HEK293 (cell line): ENCODE measurements around the gene TMF1.
A peak's percentile ranks its signal among the peaks of the same experiment; 100 is the strongest.

Experiments
- GLIS1 ChIP-seq: fragments of 450-650 bp; formaldehyde crosslinking; IDR thresholded peaks from 2 replicates; pipeline ENCODE4 v1.5.1; 2016; ENCODE audit warnings: missing biosample characterization, missing genetic modification characterization
- KLF16 ChIP-seq: fragments of 450-650 bp; formaldehyde crosslinking; IDR thresholded peaks from 2 replicates; pipeline ENCODE4 v1.5.1; 2017; ENCODE audit warnings: missing biosample characterization, missing genetic modification characterization
- MEIS1 ChIP-seq: sonication (generic); formaldehyde crosslinking; IDR thresholded peaks from 2 replicates; pipeline ENCODE4 v1.8.1; 2022; ENCODE audit warnings: missing genetic modification reagents, mild to moderate bottlenecking, borderline replicate concordance
- SALL2 ChIP-seq: fragments of 450-650 bp; formaldehyde crosslinking; IDR thresholded peaks from 2 replicates; pipeline ENCODE4 v1.5.0; 2017; ENCODE audit warnings: missing biosample characterization, mild to moderate bottlenecking, missing genetic modification characterization, borderline replicate concordance
- SETDB1 ChIP-seq: IDR thresholded peaks from one replicate; pipeline ENCODE4 v1.6.1; 2017; ENCODE audit warnings: mild to moderate bottlenecking, low read length, moderate library complexity, mixed read lengths; ENCODE audit not compliant: insufficient read length
- ZBTB20 ChIP-seq: fragments of 450-650 bp; formaldehyde crosslinking; IDR thresholded peaks from 2 replicates; pipeline ENCODE4 v1.5.1; 2016; ENCODE audit warnings: missing biosample characterization, missing genetic modification characterization
- ZNF138 ChIP-seq: fragments of 450-650 bp; formaldehyde crosslinking; IDR thresholded peaks from 2 replicates; pipeline ENCODE4 v1.5.1; 2016; ENCODE audit warnings: missing biosample characterization, missing genetic modification characterization, borderline replicate concordance
- ZNF140 ChIP-seq: fragments of 450-650 bp; formaldehyde crosslinking; IDR thresholded peaks from 2 replicates; pipeline ENCODE4 v1.5.1; 2016; ENCODE audit warnings: missing biosample characterization, missing genetic modification characterization
- ZNF274 ChIP-seq, 2 experiments: fragments of 200-500 bp in 1 of 2; fragments of 450-650 bp in 1 of 2; sonication (Bioruptor generic) in 1 of 2; formaldehyde crosslinking in 1 of 2; IDR thresholded peaks; 2 replicates each; pipeline versions ENCODE4 v1.5.1 to v1.6.1; 2014 to 2016; ENCODE audit warnings: borderline replicate concordance in 1 of 2, inconsistent platforms in 1 of 2, low read length in 1 of 2, missing biosample characterization in 1 of 2, missing genetic modification characterization in 1 of 2
- ZNF292 ChIP-seq: fragments of 450-650 bp; formaldehyde crosslinking; IDR thresholded peaks from 2 replicates; pipeline ENCODE4 v1.5.1; 2016; ENCODE audit warnings: low read depth, missing biosample characterization, missing genetic modification characterization, borderline replicate concordance
- ZNF302 ChIP-seq: fragments of 450-650 bp; formaldehyde crosslinking; IDR thresholded peaks from 2 replicates; pipeline ENCODE4 v1.5.1; 2016; ENCODE audit warnings: missing biosample characterization, missing genetic modification characterization, low read depth
- ZNF354C ChIP-seq: fragments of 450-650 bp; formaldehyde crosslinking; IDR thresholded peaks from 2 replicates; pipeline ENCODE4 v1.5.1; 2016; ENCODE audit warnings: missing biosample characterization, missing genetic modification characterization, low read depth, borderline replicate concordance
- ZNF548 ChIP-seq: fragments of 450-650 bp; formaldehyde crosslinking; IDR thresholded peaks from 2 replicates; pipeline ENCODE4 v1.5.1; 2016; ENCODE audit warnings: missing biosample characterization, missing genetic modification characterization
- ZNF610 ChIP-seq: fragments of 450-650 bp; formaldehyde crosslinking; IDR thresholded peaks from 2 replicates; pipeline ENCODE4 v1.5.1; 2016; ENCODE audit warnings: missing biosample characterization, missing genetic modification characterization, borderline replicate concordance
- ZNF677 ChIP-seq: fragments of 450-650 bp; IDR thresholded peaks from 2 replicates; pipeline ENCODE4 v1.5.0; 2018; ENCODE audit warnings: missing biosample characterization, mild to moderate bottlenecking, missing genetic modification characterization, moderate library complexity
- ZNF785 ChIP-seq: fragments of 450-650 bp; formaldehyde crosslinking; IDR thresholded peaks from 2 replicates; pipeline ENCODE4 v1.5.1; 2016; ENCODE audit warnings: missing biosample characterization, missing genetic modification characterization
- ZNF837 ChIP-seq: fragments of 450-650 bp; formaldehyde crosslinking; IDR thresholded peaks from 2 replicates; pipeline ENCODE4 v1.5.1; 2016; ENCODE audit warnings: missing biosample characterization, missing genetic modification characterization
- ZNF843 ChIP-seq: fragments of 450-650 bp; formaldehyde crosslinking; IDR thresholded peaks from 2 replicates; pipeline ENCODE4 v1.5.1; 2016; ENCODE audit warnings: missing biosample characterization, missing genetic modification characterization
- TF ChIP-seq, protein P1 (sequence below): fragments of 450-650 bp; formaldehyde crosslinking; IDR thresholded peaks from 2 replicates; pipeline ENCODE4 v1.5.1; 2017; ENCODE audit warnings: missing biosample characterization, missing genetic modification characterization
- TF ChIP-seq, protein P2 (sequence below): fragments of 450-650 bp; formaldehyde crosslinking; IDR thresholded peaks from 2 replicates; pipeline ENCODE4 v1.5.1; 2016; ENCODE audit warnings: missing biosample characterization, missing genetic modification characterization, borderline replicate concordance
- TF ChIP-seq, protein P3 (sequence below): fragments of 450-650 bp; formaldehyde crosslinking; IDR thresholded peaks from 2 replicates; pipeline ENCODE4 v1.5.1; 2016; ENCODE audit warnings: missing biosample characterization, missing genetic modification characterization
- TF ChIP-seq, protein P4 (sequence below): fragments of 450-650 bp; formaldehyde crosslinking; IDR thresholded peaks from 2 replicates; pipeline ENCODE4 v1.5.1; 2016; ENCODE audit warnings: missing biosample characterization, missing genetic modification characterization, borderline replicate concordance
- TF ChIP-seq, protein P5 (sequence below): fragments of 450-650 bp; formaldehyde crosslinking; IDR thresholded peaks from 2 replicates; pipeline ENCODE4 v1.5.1; 2016; ENCODE audit warnings: missing biosample characterization, missing genetic modification characterization, low read depth

Gene TMF1

DNA sequence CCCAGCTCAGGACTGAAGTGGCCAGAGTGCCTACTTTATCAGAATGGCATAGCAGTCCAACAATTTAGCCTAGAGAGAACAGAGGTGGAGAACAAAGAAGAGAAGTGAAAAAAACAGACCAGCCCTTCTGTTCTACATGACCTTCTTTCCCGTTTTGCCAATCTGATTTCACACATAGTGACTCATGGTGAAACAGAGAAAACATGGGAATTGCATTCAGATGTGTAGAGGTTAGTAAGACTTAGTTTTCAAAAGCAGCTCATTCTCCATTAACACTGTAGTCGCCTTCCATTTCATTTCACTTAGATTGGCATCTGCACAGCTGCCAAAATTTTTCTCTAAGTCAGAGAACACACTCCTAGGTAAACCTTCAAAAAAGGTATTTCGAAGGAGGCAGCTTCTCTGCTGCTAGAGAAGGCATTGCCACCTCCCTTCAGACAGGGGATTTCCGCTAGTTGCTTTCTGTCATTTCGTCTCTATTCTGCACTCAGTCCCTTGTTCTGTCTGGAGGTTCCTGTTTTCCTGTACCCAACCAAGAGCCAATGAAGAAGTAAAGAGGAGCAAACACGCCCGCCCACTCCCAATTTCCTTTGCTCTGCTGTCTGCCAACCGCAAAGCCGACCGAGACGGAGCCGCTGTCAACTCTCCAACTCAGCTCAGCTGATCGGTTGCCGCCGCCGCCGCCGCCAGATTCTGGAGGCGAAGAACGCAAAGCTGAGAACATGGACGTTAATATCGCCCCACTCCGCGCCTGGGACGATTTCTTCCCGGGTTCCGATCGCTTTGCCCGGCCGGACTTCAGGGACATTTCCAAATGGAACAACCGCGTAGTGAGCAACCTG is 32.4 kb upstream of the TMF1 start, which contains the start of gene ARL6IP5 (continued):
- TF ChIP-seq, protein P1, sequence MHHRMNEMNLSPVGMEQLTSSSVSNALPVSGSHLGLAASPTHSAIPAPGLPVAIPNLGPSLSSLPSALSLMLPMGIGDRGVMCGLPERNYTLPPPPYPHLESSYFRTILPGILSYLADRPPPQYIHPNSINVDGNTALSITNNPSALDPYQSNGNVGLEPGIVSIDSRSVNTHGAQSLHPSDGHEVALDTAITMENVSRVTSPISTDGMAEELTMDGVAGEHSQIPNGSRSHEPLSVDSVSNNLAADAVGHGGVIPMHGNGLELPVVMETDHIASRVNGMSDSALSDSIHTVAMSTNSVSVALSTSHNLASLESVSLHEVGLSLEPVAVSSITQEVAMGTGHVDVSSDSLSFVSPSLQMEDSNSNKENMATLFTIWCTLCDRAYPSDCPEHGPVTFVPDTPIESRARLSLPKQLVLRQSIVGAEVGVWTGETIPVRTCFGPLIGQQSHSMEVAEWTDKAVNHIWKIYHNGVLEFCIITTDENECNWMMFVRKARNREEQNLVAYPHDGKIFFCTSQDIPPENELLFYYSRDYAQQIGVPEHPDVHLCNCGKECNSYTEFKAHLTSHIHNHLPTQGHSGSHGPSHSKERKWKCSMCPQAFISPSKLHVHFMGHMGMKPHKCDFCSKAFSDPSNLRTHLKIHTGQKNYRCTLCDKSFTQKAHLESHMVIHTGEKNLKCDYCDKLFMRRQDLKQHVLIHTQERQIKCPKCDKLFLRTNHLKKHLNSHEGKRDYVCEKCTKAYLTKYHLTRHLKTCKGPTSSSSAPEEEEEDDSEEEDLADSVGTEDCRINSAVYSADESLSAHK (tag by site-specific recombination): no peak
- TF ChIP-seq, protein P2, sequence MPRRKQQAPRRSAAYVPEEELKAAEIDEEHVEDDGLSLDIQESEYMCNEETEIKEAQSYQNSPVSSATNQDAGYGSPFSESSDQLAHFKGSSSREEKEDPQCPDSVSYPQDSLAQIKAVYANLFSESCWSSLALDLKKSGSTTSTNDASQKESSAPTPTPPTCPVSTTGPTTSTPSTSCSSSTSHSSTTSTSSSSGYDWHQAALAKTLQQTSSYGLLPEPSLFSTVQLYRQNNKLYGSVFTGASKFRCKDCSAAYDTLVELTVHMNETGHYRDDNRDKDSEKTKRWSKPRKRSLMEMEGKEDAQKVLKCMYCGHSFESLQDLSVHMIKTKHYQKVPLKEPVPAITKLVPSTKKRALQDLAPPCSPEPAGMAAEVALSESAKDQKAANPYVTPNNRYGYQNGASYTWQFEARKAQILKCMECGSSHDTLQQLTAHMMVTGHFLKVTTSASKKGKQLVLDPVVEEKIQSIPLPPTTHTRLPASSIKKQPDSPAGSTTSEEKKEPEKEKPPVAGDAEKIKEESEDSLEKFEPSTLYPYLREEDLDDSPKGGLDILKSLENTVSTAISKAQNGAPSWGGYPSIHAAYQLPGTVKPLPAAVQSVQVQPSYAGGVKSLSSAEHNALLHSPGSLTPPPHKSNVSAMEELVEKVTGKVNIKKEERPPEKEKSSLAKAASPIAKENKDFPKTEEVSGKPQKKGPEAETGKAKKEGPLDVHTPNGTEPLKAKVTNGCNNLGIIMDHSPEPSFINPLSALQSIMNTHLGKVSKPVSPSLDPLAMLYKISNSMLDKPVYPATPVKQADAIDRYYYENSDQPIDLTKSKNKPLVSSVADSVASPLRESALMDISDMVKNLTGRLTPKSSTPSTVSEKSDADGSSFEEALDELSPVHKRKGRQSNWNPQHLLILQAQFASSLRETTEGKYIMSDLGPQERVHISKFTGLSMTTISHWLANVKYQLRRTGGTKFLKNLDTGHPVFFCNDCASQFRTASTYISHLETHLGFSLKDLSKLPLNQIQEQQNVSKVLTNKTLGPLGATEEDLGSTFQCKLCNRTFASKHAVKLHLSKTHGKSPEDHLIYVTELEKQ (tag by site-specific recombination): no peak
- TF ChIP-seq, protein P3, sequence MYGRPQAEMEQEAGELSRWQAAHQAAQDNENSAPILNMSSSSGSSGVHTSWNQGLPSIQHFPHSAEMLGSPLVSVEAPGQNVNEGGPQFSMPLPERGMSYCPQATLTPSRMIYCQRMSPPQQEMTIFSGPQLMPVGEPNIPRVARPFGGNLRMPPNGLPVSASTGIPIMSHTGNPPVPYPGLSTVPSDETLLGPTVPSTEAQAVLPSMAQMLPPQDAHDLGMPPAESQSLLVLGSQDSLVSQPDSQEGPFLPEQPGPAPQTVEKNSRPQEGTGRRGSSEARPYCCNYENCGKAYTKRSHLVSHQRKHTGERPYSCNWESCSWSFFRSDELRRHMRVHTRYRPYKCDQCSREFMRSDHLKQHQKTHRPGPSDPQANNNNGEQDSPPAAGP (tag by site-specific recombination): no peak
- TF ChIP-seq ZNF548 (no peak), ZNF785 (tag by site-specific recombination) (no peak), ZNF837 (tag by site-specific recombination) (no peak), ZNF274 (IDR thresholded peaks at IDR 0.05; ENCODE audit: low read length) (no peak), ZNF274 (tag by site-specific recombination; IDR thresholded peaks at IDR 0.05; ENCODE audit: borderline replicate concordance) (no peak), ZNF302 (tag by site-specific recombination) (no peak), ZNF610 (peak; percentile 23; the same call in 1 of the 2 replicates), SETDB1 (no peak), ZNF138 (tag by site-specific recombination) (no peak), ZNF292 (tag by site-specific recombination) (no peak), ZNF677 (tag by site-specific recombination) (no peak), ZNF354C (no peak), ZNF140 (tag by site-specific recombination) (no peak), KLF16 (tag by site-specific recombination) (no peak), SALL2 (no peak), ZBTB20 (tag by site-specific recombination) (no peak), GLIS1 (tag by site-specific recombination) (no peak), ZNF843 (tag by site-specific recombination) (no peak), MEIS1 (no peak)
- TF ChIP-seq, protein P4, sequence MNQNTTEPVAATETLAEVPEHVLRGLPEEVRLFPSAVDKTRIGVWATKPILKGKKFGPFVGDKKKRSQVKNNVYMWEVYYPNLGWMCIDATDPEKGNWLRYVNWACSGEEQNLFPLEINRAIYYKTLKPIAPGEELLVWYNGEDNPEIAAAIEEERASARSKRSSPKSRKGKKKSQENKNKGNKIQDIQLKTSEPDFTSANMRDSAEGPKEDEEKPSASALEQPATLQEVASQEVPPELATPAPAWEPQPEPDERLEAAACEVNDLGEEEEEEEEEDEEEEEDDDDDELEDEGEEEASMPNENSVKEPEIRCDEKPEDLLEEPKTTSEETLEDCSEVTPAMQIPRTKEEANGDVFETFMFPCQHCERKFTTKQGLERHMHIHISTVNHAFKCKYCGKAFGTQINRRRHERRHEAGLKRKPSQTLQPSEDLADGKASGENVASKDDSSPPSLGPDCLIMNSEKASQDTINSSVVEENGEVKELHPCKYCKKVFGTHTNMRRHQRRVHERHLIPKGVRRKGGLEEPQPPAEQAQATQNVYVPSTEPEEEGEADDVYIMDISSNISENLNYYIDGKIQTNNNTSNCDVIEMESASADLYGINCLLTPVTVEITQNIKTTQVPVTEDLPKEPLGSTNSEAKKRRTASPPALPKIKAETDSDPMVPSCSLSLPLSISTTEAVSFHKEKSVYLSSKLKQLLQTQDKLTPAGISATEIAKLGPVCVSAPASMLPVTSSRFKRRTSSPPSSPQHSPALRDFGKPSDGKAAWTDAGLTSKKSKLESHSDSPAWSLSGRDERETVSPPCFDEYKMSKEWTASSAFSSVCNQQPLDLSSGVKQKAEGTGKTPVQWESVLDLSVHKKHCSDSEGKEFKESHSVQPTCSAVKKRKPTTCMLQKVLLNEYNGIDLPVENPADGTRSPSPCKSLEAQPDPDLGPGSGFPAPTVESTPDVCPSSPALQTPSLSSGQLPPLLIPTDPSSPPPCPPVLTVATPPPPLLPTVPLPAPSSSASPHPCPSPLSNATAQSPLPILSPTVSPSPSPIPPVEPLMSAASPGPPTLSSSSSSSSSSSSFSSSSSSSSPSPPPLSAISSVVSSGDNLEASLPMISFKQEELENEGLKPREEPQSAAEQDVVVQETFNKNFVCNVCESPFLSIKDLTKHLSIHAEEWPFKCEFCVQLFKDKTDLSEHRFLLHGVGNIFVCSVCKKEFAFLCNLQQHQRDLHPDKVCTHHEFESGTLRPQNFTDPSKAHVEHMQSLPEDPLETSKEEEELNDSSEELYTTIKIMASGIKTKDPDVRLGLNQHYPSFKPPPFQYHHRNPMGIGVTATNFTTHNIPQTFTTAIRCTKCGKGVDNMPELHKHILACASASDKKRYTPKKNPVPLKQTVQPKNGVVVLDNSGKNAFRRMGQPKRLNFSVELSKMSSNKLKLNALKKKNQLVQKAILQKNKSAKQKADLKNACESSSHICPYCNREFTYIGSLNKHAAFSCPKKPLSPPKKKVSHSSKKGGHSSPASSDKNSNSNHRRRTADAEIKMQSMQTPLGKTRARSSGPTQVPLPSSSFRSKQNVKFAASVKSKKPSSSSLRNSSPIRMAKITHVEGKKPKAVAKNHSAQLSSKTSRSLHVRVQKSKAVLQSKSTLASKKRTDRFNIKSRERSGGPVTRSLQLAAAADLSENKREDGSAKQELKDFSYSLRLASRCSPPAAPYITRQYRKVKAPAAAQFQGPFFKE (tag by site-specific recombination): no peak
- TF ChIP-seq, protein P5, sequence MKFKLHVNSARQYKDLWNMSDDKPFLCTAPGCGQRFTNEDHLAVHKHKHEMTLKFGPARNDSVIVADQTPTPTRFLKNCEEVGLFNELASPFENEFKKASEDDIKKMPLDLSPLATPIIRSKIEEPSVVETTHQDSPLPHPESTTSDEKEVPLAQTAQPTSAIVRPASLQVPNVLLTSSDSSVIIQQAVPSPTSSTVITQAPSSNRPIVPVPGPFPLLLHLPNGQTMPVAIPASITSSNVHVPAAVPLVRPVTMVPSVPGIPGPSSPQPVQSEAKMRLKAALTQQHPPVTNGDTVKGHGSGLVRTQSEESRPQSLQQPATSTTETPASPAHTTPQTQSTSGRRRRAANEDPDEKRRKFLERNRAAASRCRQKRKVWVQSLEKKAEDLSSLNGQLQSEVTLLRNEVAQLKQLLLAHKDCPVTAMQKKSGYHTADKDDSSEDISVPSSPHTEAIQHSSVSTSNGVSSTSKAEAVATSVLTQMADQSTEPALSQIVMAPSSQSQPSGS (tag by site-specific recombination): no peak
